WTC11 (cell line): Measurements from ENCODE around the gene ACO1. TPM values are rescaled to one million over a fixed set of nuclear protein-coding genes. Genes with fewer than 3 reads are reported as not detected.

Experiments
- FOXJ3 ChIP-seq: sonication (generic); formaldehyde crosslinking; IDR thresholded peaks from 2 replicates; pipeline ENCODE4 v1.9.0; 2021; ENCODE audit warnings: missing genetic modification reagents, mild to moderate bottlenecking, borderline replicate concordance
- MYBL2 ChIP-seq: sonication (generic); formaldehyde crosslinking; IDR thresholded peaks from 2 replicates; pipeline ENCODE4 v1.8.1; 2023; ENCODE audit warnings: mild to moderate bottlenecking, moderate library complexity, missing genetic modification reagents
- RELA ChIP-seq: sonication (generic); formaldehyde crosslinking; IDR thresholded peaks from 2 replicates; pipeline ENCODE4 v1.8.1; 2022; ENCODE audit warnings: missing genetic modification reagents, mild to moderate bottlenecking, borderline replicate concordance
- SMAD3 ChIP-seq: sonication (generic); formaldehyde crosslinking; IDR thresholded peaks from 2 replicates; pipeline ENCODE4 v1.8.0; 2022; ENCODE audit warnings: missing genetic modification reagents, mild to moderate bottlenecking, borderline replicate concordance
- SMAD4 ChIP-seq: sonication (generic); formaldehyde crosslinking; IDR thresholded peaks from 2 replicates; pipeline ENCODE4 v1.8.0; 2022; ENCODE audit warnings: mild to moderate bottlenecking, missing genetic modification reagents
- ZNF121 ChIP-seq: sonication (generic); formaldehyde crosslinking; IDR thresholded peaks from 2 replicates; pipeline ENCODE4 v1.8.0; 2023; ENCODE audit warnings: missing genetic modification reagents
- total RNA-seq: library from RNA; stranded (reverse); gene quantifications from 3 replicates; pipeline ENCODE4 v1.2.3, GENCODE V29; 2021
- TF ChIP-seq, protein P1 (sequence below): fragments of 250-450 bp; sonication (Bioruptor Pico); IDR thresholded peaks from 2 replicates; pipeline ENCODE4 v1.9.0; 2021; ENCODE audit warnings: mild to moderate bottlenecking, borderline replicate concordance
- TF ChIP-seq, protein P2 (sequence below): sonication (generic); formaldehyde crosslinking; IDR thresholded peaks from 2 replicates; pipeline ENCODE4 v1.8.0; 2022; ENCODE audit warnings: mild to moderate bottlenecking, missing genetic modification reagents
- TF ChIP-seq, protein P3 (sequence below): fragments of 250-450 bp; sonication (Bioruptor Pico); IDR thresholded peaks from 2 replicates; pipeline ENCODE4 v1.9.0; 2021; ENCODE audit warnings: moderate library complexity, mild to moderate bottlenecking, inconsistent platforms, borderline replicate concordance
- TF ChIP-seq, protein P4 (sequence below): sonication (generic); formaldehyde crosslinking; IDR thresholded peaks from 2 replicates; pipeline ENCODE4 v1.8.0; 2023; ENCODE audit warnings: missing genetic modification reagents, mild to moderate bottlenecking, borderline replicate concordance
- TF ChIP-seq, protein P5 (sequence below): fragments of 250-450 bp; sonication (Bioruptor Pico); IDR thresholded peaks from 2 replicates; pipeline ENCODE4 v1.9.0; 2021; ENCODE audit warnings: mild to moderate bottlenecking
- TF ChIP-seq, protein P6 (sequence below): sonication (generic); formaldehyde crosslinking; IDR thresholded peaks from 2 replicates; pipeline ENCODE4 v1.8.0; 2022; ENCODE audit warnings: mild to moderate bottlenecking, missing genetic modification reagents
- TF ChIP-seq, protein P7 (sequence below): sonication (generic); formaldehyde crosslinking; IDR thresholded peaks from 2 replicates; pipeline ENCODE4 v1.8.0; 2022; ENCODE audit warnings: mild to moderate bottlenecking, missing genetic modification reagents

Gene ACO1
- total RNA-seq, 1 experiment from 2014 or later: 40.2 TPM

DNA sequence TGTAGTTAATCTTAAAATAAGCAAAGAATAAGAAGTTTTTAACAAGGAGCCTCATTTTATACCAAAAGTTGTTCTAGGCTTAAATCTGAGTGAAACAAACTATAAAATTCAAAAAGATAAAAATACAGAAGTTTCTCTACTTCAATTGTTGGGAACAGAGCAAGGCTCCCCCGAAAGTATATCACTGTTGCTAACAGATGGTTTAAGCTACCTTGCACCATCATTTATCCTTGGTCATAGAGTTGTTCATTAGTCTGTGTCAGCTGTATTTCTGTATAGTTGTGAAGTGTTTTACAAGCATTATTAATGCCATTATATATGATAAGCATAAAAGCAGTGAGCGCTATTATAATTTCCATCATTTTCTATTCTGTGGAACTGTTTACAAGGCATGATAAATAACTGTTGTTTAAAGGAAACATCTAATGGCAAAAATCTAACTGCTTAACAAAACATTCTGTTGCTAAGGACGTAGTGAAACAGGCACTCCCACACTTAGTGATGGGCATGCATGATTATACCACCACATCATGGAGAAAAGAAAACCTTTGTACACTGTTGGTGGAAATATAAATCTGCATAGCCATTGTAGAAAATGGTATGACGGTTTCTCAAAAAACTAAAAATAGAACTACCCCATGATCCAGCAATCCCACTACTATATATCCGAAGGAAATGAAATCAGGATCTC lies 23.3 kb upstream of the ACO1 start (continued):
- TF ChIP-seq, protein P1, sequence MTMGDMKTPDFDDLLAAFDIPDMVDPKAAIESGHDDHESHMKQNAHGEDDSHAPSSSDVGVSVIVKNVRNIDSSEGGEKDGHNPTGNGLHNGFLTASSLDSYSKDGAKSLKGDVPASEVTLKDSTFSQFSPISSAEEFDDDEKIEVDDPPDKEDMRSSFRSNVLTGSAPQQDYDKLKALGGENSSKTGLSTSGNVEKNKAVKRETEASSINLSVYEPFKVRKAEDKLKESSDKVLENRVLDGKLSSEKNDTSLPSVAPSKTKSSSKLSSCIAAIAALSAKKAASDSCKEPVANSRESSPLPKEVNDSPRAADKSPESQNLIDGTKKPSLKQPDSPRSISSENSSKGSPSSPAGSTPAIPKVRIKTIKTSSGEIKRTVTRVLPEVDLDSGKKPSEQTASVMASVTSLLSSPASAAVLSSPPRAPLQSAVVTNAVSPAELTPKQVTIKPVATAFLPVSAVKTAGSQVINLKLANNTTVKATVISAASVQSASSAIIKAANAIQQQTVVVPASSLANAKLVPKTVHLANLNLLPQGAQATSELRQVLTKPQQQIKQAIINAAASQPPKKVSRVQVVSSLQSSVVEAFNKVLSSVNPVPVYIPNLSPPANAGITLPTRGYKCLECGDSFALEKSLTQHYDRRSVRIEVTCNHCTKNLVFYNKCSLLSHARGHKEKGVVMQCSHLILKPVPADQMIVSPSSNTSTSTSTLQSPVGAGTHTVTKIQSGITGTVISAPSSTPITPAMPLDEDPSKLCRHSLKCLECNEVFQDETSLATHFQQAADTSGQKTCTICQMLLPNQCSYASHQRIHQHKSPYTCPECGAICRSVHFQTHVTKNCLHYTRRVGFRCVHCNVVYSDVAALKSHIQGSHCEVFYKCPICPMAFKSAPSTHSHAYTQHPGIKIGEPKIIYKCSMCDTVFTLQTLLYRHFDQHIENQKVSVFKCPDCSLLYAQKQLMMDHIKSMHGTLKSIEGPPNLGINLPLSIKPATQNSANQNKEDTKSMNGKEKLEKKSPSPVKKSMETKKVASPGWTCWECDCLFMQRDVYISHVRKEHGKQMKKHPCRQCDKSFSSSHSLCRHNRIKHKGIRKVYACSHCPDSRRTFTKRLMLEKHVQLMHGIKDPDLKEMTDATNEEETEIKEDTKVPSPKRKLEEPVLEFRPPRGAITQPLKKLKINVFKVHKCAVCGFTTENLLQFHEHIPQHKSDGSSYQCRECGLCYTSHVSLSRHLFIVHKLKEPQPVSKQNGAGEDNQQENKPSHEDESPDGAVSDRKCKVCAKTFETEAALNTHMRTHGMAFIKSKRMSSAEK: no peak
- TF ChIP-seq, protein P2, sequence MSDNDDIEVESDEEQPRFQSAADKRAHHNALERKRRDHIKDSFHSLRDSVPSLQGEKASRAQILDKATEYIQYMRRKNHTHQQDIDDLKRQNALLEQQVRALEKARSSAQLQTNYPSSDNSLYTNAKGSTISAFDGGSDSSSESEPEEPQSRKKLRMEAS (CRISPR knock-in tag): no peak
- no peak for TF ChIP-seq SMAD4 (CRISPR knock-in tag)
- TF ChIP-seq RELA (CRISPR knock-in tag): no peak
- TF ChIP-seq, protein P3, sequence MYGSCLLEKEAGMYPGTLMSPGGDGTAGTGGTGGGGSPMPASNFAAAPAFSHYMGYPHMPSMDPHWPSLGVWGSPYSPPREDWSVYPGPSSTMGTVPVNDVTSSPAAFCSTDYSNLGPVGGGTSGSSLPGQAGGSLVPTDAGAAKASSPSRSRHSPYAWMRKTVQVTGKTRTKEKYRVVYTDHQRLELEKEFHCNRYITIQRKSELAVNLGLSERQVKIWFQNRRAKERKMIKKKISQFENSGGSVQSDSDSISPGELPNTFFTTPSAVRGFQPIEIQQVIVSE (CRISPR knock-in tag): no peak
- TF ChIP-seq, protein P4, sequence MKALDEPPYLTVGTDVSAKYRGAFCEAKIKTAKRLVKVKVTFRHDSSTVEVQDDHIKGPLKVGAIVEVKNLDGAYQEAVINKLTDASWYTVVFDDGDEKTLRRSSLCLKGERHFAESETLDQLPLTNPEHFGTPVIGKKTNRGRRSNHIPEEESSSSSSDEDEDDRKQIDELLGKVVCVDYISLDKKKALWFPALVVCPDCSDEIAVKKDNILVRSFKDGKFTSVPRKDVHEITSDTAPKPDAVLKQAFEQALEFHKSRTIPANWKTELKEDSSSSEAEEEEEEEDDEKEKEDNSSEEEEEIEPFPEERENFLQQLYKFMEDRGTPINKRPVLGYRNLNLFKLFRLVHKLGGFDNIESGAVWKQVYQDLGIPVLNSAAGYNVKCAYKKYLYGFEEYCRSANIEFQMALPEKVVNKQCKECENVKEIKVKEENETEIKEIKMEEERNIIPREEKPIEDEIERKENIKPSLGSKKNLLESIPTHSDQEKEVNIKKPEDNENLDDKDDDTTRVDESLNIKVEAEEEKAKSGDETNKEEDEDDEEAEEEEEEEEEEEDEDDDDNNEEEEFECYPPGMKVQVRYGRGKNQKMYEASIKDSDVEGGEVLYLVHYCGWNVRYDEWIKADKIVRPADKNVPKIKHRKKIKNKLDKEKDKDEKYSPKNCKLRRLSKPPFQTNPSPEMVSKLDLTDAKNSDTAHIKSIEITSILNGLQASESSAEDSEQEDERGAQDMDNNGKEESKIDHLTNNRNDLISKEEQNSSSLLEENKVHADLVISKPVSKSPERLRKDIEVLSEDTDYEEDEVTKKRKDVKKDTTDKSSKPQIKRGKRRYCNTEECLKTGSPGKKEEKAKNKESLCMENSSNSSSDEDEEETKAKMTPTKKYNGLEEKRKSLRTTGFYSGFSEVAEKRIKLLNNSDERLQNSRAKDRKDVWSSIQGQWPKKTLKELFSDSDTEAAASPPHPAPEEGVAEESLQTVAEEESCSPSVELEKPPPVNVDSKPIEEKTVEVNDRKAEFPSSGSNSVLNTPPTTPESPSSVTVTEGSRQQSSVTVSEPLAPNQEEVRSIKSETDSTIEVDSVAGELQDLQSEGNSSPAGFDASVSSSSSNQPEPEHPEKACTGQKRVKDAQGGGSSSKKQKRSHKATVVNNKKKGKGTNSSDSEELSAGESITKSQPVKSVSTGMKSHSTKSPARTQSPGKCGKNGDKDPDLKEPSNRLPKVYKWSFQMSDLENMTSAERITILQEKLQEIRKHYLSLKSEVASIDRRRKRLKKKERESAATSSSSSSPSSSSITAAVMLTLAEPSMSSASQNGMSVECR (CRISPR knock-in tag): no peak
- TF ChIP-seq ZNF121: no peak
- TF ChIP-seq, protein P5, sequence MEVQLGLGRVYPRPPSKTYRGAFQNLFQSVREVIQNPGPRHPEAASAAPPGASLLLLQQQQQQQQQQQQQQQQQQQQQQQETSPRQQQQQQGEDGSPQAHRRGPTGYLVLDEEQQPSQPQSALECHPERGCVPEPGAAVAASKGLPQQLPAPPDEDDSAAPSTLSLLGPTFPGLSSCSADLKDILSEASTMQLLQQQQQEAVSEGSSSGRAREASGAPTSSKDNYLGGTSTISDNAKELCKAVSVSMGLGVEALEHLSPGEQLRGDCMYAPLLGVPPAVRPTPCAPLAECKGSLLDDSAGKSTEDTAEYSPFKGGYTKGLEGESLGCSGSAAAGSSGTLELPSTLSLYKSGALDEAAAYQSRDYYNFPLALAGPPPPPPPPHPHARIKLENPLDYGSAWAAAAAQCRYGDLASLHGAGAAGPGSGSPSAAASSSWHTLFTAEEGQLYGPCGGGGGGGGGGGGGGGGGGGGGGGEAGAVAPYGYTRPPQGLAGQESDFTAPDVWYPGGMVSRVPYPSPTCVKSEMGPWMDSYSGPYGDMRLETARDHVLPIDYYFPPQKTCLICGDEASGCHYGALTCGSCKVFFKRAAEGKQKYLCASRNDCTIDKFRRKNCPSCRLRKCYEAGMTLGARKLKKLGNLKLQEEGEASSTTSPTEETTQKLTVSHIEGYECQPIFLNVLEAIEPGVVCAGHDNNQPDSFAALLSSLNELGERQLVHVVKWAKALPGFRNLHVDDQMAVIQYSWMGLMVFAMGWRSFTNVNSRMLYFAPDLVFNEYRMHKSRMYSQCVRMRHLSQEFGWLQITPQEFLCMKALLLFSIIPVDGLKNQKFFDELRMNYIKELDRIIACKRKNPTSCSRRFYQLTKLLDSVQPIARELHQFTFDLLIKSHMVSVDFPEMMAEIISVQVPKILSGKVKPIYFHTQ (CRISPR knock-in tag): no peak
- TF ChIP-seq MYBL2 (CRISPR knock-in tag): no peak
- TF ChIP-seq, protein P6, sequence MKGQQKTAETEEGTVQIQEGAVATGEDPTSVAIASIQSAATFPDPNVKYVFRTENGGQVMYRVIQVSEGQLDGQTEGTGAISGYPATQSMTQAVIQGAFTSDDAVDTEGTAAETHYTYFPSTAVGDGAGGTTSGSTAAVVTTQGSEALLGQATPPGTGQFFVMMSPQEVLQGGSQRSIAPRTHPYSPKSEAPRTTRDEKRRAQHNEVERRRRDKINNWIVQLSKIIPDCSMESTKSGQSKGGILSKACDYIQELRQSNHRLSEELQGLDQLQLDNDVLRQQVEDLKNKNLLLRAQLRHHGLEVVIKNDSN (CRISPR knock-in tag): no peak
- no peak for TF ChIP-seq FOXJ3 (CRISPR knock-in tag)
- TF ChIP-seq, protein P7, sequence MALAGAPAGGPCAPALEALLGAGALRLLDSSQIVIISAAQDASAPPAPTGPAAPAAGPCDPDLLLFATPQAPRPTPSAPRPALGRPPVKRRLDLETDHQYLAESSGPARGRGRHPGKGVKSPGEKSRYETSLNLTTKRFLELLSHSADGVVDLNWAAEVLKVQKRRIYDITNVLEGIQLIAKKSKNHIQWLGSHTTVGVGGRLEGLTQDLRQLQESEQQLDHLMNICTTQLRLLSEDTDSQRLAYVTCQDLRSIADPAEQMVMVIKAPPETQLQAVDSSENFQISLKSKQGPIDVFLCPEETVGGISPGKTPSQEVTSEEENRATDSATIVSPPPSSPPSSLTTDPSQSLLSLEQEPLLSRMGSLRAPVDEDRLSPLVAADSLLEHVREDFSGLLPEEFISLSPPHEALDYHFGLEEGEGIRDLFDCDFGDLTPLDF (CRISPR knock-in tag): no peak
- TF ChIP-seq SMAD3: no peak
- TF ChIP-seq, all 79 proteins: peak for 0
